Activated effector memory CD4-positive, alpha-beta T cell treated with Interleukin-2 at 50 U/mL for 16 hours (primary cell): ENCODE data around the gene CAVIN2.

Source experiments
- DNase-seq: peaks from one replicate; pipeline ENCODE4 v3.0.0-alpha.2; 2020

The CAVIN2 gene, protein sequence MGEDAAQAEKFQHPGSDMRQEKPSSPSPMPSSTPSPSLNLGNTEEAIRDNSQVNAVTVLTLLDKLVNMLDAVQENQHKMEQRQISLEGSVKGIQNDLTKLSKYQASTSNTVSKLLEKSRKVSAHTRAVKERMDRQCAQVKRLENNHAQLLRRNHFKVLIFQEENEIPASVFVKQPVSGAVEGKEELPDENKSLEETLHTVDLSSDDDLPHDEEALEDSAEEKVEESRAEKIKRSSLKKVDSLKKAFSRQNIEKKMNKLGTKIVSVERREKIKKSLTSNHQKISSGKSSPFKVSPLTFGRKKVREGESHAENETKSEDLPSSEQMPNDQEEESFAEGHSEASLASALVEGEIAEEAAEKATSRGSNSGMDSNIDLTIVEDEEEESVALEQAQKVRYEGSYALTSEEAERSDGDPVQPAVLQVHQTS

DNA sequence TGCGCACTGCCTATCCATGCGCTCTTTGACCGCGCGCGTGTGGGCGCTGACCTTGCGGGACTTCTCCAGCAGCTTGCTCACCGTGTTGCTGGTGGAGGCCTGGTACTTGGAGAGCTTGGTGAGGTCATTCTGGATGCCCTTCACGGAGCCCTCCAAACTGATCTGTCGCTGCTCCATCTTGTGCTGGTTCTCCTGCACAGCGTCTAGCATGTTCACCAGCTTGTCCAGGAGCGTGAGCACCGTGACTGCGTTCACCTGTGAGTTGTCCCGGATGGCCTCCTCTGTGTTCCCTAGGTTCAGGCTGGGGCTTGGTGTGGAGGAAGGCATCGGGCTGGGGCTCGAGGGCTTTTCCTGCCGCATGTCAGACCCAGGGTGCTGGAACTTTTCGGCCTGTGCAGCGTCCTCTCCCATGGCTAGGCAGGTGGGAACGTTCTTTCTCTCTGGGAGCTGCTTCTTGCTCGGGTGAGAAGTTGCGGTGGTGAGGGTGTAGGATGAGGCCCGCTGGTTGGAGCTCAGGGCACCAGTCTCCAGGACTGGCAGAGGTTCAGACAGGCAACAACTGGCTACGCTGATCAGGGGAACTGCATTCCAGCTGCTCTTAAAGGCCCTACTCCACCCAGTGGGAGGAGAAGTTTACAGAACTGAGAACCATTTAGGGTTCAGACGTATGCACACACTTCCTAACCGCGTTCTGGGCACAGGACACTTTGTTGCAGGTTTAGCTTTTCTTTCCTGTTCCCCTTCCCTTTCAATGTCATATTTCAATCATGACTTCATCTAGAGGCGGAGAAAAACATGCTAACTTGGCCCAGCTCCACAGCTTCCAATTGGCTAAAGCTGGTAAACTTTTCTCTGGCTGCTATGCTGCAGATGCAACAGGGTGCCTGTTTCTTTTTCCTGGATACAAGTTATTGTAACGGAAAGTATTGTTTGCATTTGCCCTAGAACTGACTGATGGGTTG lies at the start of gene CAVIN2:
TSS of gene CAVIN2 (minus strand) at position 574 of the 962 bp plus-strand sequence. CDS start at position 411, 163 bp downstream.
- DNase-seq, result no peak

DNA sequence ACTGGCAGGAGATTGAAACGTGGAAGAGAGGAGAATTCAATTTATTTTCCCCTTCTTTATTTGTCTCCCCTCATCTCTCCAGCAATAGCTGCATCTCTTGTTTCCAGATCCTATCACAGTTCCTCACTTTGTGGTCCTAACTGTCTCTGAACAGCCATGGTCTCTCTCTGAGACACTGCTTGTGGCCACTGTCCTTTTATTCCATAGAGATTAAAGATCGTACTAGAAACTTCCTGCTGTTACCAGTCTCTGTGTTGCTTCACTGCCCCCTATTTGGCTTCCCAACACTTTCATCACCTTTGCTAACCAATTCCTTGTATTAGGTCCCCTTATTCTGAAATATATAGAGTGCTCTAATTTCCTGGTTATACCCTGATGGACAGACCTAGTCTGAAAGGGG lies 48.9 kb upstream of the CAVIN2 start:
- DNase-seq, result no peak

DNA sequence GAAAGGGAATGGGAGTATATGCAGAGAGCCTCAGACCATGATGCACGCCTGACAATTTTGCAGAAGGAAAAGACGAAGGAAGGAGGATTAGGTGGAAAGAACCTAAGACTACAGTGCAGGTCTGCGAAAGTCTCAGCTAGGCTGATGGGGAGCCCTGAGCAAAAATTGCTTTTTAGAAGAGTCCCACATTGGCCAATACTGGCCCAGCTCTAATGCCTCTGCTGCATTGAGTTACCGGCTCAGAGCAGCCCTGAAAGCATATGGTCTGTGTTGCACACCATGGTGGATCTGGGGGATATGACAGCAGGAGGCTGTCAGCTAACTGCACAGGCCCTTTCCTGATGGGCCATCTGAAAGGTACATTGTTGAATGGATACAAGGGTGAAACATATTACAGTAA lies 48.3 kb upstream of the CAVIN2 start:
- DNase-seq, result no peak

DNA sequence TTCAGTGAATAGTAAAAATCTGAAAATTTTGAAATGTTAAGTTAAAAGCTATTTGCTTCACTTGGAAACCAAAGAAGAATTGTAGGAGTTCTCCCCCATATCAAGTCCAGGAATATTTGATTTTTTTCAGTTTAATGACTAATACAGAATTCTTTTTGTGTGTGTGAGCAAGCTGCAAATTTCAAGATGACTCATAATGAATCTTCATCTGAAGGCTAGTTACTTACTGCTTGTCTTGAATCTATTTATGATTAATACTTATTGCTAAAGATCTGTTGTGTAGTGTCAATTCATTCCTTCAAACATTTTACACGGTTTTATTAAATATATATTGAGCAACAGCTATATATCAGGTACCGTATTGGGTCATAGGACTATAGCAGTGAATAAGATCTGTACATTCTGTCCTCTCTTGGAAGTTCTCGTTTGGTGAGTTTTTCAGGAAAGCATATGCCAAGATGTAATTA lies 47.8 kb upstream of the CAVIN2 start:
- no peak for DNase-seq

DNA sequence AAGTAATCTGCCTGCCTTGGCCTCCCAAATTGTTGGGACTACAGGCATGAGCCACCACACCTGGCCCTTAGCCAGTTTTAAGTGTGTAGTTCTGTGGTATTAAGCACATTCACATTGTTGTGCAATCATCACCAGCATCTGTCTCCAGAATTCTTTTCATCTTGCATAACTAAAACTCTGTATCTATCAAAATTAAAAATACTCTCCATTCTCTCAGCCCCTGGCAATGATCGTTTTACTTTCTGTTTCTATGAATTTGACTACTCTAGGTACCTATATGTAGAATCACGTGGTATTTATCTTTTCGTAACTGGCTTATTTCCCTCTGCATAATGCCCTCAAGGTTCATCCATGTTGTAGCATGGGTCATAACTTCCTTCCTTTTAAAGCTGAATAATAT lies 45.5 kb upstream of the CAVIN2 start:
- DNase-seq, result no peak

DNA sequence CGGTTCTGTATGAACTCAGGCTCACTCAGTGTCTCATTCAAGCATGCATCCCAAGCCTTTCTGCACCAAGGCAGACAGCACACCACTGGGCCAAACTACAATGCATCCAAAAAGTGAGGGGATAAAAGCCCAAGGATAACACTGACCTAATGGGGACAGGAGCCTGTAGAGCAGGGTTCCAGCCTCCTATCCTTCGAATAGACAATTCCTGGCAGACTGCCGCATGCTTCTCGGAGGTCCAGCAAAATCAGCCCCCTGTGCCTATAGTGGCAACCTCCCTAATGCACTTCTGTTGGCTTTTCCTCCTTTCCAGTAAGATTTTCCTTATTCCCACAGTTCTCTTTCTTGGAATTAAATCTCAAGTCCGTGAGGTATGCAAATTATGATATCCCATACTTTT lies 44.8 kb upstream of the CAVIN2 start:
- DNase-seq, result no peak

DNA sequence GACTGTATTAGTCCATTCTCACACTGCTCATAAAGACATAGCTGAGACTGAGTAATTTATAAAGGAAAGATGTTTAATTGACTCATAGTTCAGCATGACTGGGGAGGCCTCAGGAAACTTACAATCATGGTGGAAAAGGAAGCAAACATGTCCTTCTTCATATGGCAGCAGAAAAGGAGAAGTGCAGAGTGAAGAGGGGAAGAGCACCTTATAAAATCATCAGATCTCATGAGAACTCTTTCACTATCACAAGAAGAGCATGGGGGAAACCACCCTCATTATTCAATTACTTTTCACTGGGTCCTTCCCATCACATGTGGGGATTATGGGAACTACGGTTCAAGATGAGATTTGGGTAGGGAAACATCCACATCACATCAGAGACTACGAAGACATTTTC lies 43.0 kb upstream of the CAVIN2 start:
- DNase-seq, result no peak

DNA sequence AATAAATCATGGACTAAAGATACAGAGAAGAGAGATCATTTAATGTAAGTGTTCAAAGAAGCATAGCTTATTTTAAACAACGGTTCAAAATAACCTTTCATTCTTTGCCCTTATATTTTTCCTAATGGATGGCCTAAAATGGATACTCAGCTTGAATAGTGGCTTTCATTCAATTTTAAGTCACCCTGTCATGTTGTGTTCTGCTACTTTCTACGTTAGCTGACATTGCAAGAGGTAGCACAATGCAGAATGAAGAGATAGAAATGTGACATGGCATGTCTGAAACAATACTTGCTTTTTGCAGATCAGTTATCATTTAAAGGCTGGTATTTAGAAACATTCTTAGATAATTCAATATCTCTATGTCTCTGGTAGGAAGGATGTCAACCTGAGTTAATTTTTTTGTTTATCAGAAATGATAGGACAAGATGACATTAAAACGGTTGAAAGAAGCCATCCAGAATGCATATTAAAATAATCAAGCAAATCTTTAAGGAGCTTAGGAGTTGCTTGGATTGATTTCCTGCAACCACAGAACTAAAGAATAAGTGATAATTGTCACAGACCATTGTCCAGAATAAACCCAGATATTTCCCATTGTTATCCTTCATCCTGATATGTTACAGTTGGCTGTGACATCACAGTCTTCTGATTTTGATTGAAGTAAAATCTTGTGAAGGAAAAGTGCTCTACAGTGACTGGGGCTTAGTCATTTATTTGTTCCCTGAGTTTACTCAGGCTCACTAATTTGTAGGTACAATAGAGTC lies 41.7 kb upstream of the CAVIN2 start:
- no peak for DNase-seq

DNA sequence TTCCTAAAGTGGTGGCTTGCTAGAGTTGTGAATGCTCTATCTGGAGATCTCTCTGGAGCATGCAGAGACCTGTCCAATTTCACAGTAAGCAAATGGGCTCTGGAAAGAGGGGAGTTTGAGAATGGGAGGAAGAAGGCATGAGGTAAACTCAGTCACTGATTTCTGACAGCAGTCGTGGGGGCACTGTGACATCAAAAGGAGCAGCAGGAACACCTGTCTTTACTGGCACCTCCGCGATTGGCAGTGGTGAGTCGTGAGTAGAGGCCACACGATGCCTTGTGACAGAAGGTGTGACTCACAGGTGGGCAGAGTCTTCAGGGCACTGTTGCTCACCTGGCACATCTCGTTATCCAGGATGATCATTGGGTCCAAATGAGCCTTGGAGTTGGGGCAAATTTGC lies 38.8 kb upstream of the CAVIN2 start:
- DNase-seq, result no peak

DNA sequence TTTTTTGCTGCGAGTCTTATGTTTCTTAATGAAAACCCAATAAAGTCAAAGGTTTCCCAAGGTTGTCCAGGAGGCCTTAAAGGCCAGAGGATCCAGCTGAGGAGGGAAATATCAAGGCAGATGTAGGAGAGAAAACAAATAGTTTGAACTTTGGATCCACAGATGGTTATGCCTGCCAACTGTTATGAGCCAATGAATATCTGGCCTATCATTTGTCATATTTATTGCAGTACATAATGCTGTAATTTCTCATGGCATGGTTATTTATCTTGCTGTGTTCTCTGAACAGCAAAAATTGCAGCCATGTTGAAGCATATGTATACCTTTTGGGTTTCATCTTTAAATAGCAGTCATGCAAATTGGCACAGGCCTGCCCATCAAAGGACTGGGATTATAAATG lies 38.2 kb upstream of the CAVIN2 start:
- DNase-seq, result no peak

DNA sequence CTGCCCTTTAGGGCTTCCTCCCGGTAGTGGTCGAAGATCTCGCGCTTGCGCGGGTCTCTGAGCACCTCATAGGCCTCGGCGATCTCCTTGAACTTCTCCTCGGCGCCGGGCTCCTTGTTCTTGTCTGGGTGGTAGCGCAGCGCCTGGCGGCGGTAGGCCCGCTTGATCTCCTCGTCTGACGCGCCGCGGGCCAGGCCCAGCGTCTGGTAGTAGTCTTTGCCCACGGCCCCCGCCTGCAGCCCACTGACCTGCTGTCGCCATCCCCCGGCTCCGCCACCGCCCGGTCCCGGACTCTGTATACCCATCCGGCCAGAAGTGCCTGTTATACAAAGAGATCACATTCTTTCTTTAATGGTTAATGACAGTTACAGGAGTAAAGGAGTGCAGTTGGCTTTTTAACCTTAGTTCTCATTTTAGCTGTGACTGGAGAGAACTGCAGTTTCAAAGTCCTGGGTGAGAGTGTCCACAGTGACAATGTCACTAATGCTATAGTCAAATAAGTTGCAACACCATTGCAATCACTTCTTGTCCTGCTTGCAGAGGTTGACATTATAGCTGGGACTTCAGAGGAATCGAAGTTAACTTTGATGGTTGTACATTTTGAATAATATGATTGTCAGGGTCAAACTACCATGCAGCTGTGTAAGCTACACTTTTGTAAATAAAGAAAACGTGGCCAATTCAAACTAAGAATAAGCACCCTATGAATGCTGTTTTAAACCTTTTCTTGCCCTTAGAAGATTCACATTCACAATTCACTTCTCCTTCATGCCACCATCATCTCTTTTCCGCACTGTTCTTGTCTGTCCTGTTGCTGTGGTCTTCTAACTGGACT lies 35.3 kb upstream of the CAVIN2 start:
- no peak for DNase-seq

DNA sequence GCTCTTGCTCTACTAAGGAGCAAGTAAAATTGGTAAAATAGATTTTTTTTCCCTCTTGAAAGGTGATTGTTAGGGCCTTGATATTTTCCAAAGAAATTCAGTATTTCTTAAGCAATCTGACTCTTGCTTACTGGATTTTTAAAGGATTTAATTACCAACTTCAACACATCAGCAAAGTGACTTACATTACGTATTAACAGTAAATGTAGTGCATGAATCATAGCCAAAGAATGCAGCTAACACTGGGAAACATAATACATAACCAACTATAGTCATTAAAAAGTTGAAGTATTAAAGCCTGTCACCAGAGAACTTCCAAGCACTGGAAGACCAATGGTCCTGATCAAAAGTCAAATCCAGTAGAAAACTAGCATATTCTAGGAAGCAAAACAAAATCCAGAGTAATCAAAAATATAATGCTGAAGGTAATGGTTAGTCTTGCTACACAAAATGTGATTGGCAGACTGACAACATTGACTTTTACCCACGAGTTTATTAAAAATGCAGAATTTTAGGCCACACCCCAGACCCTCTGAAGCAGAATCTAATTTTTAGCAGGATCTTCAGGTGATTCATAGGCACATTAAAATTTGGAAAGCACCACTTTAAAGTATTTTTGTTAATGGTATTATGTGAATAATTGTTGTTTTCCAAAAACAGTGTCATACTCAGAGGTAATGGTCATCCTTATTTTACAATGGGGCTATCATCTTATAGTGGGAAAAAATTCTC lies 31.8 kb upstream of the CAVIN2 start:
- DNase-seq, result no peak

DNA sequence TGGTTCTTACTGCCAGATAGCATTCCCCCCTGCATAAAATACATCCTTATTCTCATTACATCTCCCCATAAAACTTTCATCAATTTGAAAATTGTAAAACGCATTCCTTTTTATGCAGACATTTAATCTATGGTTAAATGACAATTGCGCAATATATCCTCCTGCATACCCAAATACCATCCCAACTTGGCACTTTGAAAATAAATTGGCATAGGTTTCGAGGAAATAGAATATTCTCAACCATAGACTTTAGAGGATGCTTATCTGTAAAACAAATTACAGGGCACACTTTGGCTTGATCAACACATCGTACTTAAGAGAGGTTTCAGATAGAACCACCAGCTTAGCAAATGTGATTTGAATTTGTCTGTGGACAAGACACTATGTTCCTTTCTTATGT lies 31.0 kb upstream of the CAVIN2 start:
- no peak for DNase-seq

DNA sequence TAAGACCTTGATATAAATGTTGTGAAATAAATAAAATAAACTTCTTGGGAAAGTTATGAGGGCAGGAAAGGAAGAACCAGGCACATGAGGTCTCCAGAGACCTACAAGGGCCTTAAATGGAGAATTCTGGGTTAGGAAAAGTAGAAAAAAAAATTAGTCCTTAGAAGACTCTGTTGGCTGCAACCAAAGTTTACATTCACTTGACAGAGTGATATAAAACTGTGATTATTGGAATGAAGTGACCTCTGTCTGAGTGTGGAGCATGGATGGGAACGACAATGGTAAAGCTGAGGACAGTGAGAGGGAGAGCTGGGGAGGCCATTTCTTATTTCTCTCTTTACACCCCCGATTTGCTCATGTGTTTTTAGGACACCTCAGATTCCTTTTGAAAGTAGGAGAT lies 29.0 kb upstream of the CAVIN2 start:
- DNase-seq, result no peak

DNA sequence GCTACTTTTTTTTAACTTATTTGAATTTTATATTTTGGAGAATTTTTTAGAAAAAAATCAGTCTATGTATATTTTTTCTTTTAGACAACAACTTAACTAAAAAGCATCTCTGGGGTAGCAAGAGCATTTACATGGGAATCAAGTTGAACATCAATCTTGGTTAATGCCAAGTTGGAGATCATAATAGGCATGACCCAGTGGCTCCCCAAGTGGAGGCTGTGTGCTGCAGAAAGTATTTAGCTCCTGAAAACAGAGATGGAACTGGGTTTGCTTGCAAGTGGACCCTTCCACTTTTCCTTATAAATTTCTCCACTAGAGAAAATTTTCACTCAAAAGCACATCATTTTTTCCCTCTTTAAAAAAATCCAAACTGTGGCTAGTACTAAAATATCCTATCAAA lies 23.9 kb upstream of the CAVIN2 start:
- no peak for DNase-seq

DNA sequence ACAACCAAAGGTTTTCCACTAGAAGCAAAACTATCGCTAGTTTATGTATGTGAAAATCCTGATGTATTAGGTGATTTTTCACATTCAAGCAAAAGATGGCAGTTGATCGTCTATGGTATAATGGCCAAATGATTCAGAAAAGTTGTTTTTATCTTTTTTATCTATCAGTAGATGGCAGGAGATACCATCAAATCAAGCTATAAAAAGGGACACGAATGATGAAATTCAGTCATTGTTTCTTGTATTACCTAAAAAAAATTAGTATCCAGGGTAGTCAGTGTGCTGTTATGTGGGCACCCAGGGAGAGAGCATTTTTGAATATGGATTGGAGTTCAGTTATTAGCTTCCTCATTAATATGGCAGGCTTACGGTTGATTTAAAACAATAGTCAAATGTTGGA lies 22.9 kb upstream of the CAVIN2 start:
- no peak for DNase-seq

DNA sequence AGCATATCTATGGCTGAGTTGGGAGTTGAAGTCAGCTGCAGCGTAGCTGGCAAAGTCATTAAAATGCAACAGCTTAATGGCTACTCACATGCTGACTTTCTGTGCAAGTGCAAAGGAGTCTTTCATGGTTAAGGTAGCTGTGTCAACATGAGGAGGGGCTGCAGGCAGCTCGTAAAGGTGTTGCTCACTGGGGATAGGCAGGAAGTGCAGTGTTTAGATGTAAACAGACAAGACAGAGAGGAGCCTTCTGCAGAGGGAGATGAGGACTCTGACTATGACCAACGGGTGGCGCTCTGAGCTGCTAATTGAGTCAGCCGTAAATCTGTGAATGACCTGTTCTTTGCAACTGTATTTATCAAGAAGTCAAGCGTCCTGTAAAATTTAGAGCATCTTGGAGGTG lies 22.3 kb upstream of the CAVIN2 start:
- no peak for DNase-seq

DNA sequence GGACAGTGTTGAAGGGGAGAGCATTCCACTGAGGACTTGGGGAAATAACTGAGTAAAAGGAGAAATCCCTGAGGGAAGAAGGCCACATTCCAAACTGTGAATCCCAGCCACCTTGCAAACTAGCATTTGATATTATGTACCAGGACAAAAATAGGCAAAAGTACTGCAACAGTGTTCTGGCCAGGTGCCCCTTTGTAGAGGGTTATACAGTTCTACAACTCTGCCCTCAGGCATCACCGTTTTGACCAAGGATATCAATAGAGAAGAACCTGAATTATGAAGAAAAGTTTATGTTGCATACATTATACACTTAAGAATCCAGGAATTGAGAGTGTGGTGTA lies 20.6 kb upstream of the CAVIN2 start:
- no peak for DNase-seq

DNA sequence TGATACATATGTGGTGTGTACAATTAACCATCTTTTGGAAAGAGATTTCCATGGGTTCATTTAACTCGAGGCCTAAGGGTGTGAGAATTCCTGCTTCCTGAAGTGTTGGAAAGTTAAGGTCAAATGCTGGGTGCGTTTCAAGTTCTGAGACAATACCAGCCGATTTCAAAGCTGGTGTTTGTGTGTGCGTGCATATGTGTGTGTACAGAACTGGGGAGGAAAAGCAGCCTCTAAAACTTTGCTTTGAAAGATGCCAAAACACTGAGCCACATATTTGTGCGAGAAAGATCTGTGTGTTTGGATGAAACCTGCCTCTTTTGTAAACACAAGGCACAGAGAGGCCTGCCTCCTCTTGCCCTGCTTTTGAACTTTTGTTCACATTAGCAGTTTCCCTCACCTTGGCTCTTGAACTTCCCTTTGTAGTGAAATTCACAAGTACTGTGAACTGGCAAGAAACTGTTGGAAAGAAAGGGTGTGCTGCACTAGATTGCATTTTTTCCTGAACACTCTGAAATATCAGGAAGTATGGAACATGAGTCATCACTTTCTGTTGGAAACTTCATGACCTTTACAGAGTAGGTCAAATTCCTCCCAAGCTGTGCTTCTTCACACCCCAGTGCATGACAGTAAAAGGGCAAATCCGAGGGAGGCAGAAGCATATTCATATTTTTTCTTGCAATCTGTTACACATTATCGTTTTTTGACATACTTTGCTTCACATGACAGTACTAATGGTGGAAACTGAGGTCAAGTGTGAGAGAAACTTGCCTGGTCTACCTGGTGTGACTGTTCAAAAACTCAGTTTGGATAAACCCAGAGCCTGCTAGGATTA lies 20.0 kb upstream of the CAVIN2 start:
- DNase-seq, result no peak

DNA sequence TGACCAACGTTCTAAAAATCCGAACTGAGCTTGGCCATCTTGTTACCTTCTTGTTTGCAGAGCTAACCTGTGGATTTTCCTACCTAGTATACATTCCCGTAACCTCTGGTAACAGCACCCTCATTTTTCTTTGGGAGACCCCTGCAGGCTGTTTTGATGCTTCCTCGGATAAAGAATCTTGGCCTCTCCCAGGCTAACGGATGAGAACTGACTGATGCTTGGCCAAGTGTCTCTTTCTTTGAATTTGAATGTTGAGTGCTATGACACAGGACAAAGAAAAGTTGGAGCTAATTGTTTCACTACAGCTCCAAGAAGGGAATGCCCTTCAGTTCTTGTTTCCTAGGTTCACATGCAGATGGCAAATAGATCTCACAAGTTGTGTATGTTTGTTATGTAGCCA lies 19.3 kb upstream of the CAVIN2 start:
- no peak for DNase-seq
